GM23248 (cell line): ENCODE measurements around the gene QPCTL. TPM values are rescaled to one million over a fixed set of nuclear protein-coding genes. Genes with fewer than 3 reads are reported as not detected.

ENCODE experiments used
- DNase-seq: peaks from one replicate; pipeline ENCODE4 v3.0.0-alpha.2; 2015
- H2AFZ ChIP-seq: fragments of 200-600 bp; sonication (generic); 2 replicates; pipeline ENCODE4 v1.6.1; 2016; ENCODE audit warnings: antibody characterized with exemption
- H3F3A ChIP-seq: fragments of 200-600 bp; sonication (generic); 2 replicates; pipeline ENCODE4 v1.6.1; 2016; ENCODE audit warnings: mild to moderate bottlenecking, antibody characterized with exemption, mixed run types; ENCODE audit not compliant: insufficient read depth
- H3K27ac ChIP-seq: fragments of 200-600 bp; sonication (generic); 2 replicates; pipeline ENCODE4 v1.5.1; 2016; ENCODE audit warnings: mild to moderate bottlenecking
- H3K27me3 ChIP-seq: fragments of 200-600 bp; sonication (generic); replicated peaks from 2 replicates; pipeline ENCODE4 v1.6.1; 2016; ENCODE audit warnings: mild to moderate bottlenecking; ENCODE audit not compliant: insufficient read depth
- H3K36me3 ChIP-seq: fragments of 200-600 bp; sonication (generic); 2 replicates; pipeline ENCODE4 v1.6.1; 2016; ENCODE audit warnings: low read depth, mild to moderate bottlenecking
- H3K4me1 ChIP-seq: fragments of 200-600 bp; sonication (generic); 2 replicates; pipeline ENCODE4 v1.6.1; 2016; ENCODE audit warnings: mild to moderate bottlenecking; ENCODE audit not compliant: insufficient read depth
- H3K4me2 ChIP-seq: fragments of 200-600 bp; sonication (generic); one replicate; pipeline ENCODE4 v1.6.1; 2016; ENCODE audit warnings: mild to moderate bottlenecking; ENCODE audit not compliant: unreplicated experiment
- H3K4me3 ChIP-seq: fragments of 200-600 bp; sonication (generic); 2 replicates; pipeline ENCODE4 v1.5.1; 2016; ENCODE audit warnings: mild to moderate bottlenecking
- H3K79me2 ChIP-seq: fragments of 200-600 bp; sonication (generic); 2 replicates; pipeline ENCODE4 v1.6.1; 2016; ENCODE audit warnings: mild to moderate bottlenecking; ENCODE audit not compliant: insufficient read depth
- H3K9ac ChIP-seq: fragments of 200-600 bp; sonication (generic); 2 replicates; pipeline ENCODE4 v1.6.1; 2016; ENCODE audit warnings: mild to moderate bottlenecking
- H3K9me2 ChIP-seq: fragments of 200-600 bp; sonication (generic); 2 replicates; pipeline ENCODE4 v1.6.1; 2016; ENCODE audit warnings: mixed run types, mild to moderate bottlenecking, moderate library complexity; ENCODE audit not compliant: insufficient read depth
- H3K9me3 ChIP-seq: fragments of 200-600 bp; sonication (generic); one replicate; pipeline ENCODE4 v1.6.1; 2017; ENCODE audit warnings: low read depth
- H4K20me1 ChIP-seq: fragments of 200-600 bp; sonication (generic); 2 replicates; pipeline ENCODE4 v1.6.0; 2016; ENCODE audit not compliant: insufficient read depth
- EZH2 ChIP-seq: fragments of 200-600 bp; sonication (generic); IDR thresholded peaks from 2 replicates; pipeline ENCODE4 v1.6.1; 2018; ENCODE audit warnings: antibody characterized with exemption, mild to moderate bottlenecking; ENCODE audit not compliant: insufficient read depth, poor library complexity, severe bottlenecking
- EZH2phosphoT487 ChIP-seq: fragments of 200-600 bp; sonication (generic); IDR thresholded peaks from 2 replicates; pipeline ENCODE4 v1.6.1; 2018; ENCODE audit warnings: antibody characterized with exemption, moderate library complexity, mild to moderate bottlenecking, low read depth; ENCODE audit not compliant: insufficient read depth
- WGBS, 2 experiments: methylation state at CpG; one replicate each; pipeline ENCODE4 v1.1.6; 2015 to 2017; ENCODE audit warnings: low lambda C conversion rate in 2 of 2, low coverage in 1 of 2; ENCODE audit errors: missing lambda C conversion rate in 2 of 2; 5-methylcytosine and 5-hydroxymethylcytosine counted together
- in situ Hi-C: fragments of 300-500 bp; cut with MboI; formaldehyde crosslinking; loops from 2 replicates; pipeline ENCODE4 v1.15.0; 2020
- polyA plus RNA-seq: library from polyadenylated mRNA; unstranded; fragments of >200 nt; fragmentation: Nextera tagmentation; extraction: Ambion mirVana; gene quantifications from 2 replicates; pipeline ENCODE4 v1.2.1, GENCODE V29; 2016
- total RNA-seq: library from RNA; depleted of rRNA; stranded (reverse); fragments of >200 nt; shearing (Covaris generic); gene quantifications from 2 replicates; pipeline ENCODE4 v1.2.3, GENCODE V29; 2014

The QPCTL gene
- total and polyA plus RNA-seq, 2 experiments from 2014 or later, result 7.4 to 13.2 TPM

DNA sequence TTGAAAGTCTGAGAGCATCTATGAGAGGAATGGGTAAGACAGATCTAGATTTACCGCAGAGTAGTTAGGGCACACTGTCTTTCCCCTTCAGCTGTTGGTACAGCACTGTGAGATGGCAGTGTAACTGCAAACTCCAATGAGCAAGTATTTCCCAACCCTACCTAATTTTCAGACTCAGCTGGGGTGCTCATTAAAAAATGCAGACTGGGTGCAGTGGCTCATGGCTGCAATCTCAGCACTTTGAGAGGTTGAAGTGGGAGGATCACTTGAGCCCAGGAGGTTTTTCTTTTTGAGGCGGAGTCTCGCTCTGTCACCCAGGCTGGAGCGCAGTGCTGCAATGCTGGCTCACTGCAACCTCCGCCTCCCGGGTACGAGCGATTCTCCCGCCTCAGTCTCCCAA, 12.6 kb downstream of the QPCTL start:
- WGBS, 2 experiments, result 93 to 95% methylated on average over 9 of the region's 9 CpGs
- Histone ChIP-seq H3F3A (peaks cover 13% of the 10 kb centered on the region; the same call in 1 of the 2 replicates), H4K20me1 (no peaks in the 10 kb centered on the region), H3K4me2 (no peak overlapping the region), H3K27me3 (no peaks in the 10 kb centered on the region), H3K79me2 (peaks cover 10% of the 10 kb centered on the region; the same call in 1 of the 2 replicates), H3K27ac (no peak overlapping the region), H3K9ac (no peak overlapping the region), H3K4me1 (peaks cover 9% of the 10 kb centered on the region; the same call in 1 of the 2 replicates), H3K9me2 (no peaks in the 10 kb centered on the region), H3K9me3 (no peaks in the 10 kb centered on the region), H3K4me3 (no peak overlapping the region), H2AFZ (no peak overlapping the region), H3K36me3 (no peaks in the 10 kb centered on the region)
- in situ Hi-C loops, result no loop called here
- TF ChIP-seq EZH2, result no peak
- no peak for TF ChIP-seq EZH2phosphoT487
- DNase-seq, result no peak

DNA sequence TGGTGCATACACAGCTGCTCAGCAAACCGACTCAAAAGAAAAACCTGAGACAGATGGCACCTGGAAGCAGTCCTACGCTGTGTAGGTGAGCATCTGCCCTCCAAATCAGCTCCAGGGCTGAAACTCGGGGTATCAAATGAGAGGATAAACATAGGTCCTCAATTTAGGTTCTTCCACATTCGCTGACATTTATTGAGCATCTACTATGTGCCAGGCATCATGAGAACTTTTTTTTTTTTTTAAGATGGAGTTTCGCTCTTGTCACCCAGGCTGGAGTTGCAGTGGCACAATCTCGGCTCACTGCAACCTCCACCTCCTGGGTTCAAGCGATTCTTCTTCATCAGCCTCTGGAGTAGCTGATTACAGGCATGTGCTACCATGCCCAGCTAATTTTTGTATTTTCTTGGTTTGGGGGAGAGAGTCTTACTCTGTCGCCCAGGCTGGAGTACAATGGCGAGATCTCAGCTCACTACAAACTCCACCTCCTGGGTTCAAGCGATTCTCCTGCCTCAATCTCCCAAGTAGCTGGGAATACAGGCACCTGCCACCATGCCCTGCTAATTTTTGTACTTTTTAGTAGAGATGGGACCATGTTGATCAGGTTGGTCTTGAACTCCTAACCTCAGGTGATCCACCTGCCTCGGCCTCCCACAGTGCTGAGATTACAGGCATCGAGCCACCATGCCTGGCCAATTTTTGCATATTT, 13.4 kb downstream of the QPCTL start:
- Histone ChIP-seq H3K79me2 (peaks cover 17% of the 10 kb centered on the region), H3K27me3 (no peaks in the 10 kb centered on the region), H3K36me3 (no peaks in the 10 kb centered on the region), H4K20me1 (no peaks in the 10 kb centered on the region), H3K4me2 (no peak overlapping the region), H3K4me1 (peaks cover 9% of the 10 kb centered on the region; the same call in 1 of the 2 replicates), H3K9me3 (no peaks in the 10 kb centered on the region), H3K9me2 (no peaks in the 10 kb centered on the region), H3K4me3 (no peak overlapping the region), H3K9ac (no peak overlapping the region), H3F3A (peaks cover 13% of the 10 kb centered on the region; the same call in 1 of the 2 replicates), H3K27ac (no peak overlapping the region), H2AFZ (no peak overlapping the region)
- TF ChIP-seq EZH2, result no peak
- 82 to 85% methylated on average over 12 of the region's 12 CpGs for WGBS, 2 experiments
- in situ Hi-C loops, result no loop called here
- no peak for DNase-seq

DNA sequence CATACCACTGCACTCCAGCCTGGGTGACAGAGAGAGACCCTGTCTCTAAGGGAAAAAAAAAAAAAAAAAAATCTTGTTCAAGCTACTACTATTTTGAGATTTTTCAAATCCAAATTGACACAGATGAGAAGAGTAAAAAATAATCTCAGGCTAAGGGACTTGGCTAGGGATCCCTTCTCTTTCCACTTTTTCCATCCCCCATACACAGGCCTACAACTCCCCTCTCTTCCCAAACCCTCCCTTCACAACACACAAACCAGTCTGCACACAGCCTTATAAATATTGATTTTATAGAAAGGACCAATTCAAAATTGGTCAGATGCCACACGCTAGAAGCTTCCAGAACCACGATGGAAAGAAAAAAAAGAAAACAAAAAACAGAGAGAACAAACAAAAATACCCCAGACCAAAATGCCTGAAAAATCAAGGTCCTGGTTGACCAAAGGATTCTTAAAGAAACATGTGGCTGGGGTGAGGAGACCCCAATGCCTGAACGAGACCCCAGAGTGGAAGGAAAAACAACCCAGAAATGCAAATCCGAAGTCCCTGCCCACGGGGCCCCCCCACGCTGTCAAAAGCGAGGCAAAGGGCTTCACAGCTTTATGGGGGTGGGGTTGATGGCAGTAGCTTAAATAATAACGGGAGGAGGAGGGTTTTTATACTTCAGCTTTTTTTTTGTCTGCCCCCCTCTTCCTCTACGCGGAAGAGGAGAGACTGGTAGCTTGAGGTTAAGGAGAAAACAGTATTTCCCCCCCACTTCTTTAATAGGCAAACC, 18.1 kb downstream of the QPCTL start:
- H3K79me2 ChIP-seq, result peaks cover 57% of the 10 kb centered on the region
- H2AFZ ChIP-seq, result no peak overlapping the region
- H4K20me1 ChIP-seq, result no peaks in the 10 kb centered on the region
- no peak overlapping the region for H3K9ac ChIP-seq
- no peaks in the 10 kb centered on the region for H3K9me2 ChIP-seq
- no peak overlapping the region for H3K27ac ChIP-seq
- peaks cover 9% of the 10 kb centered on the region; the same call in 1 of the 2 replicates for H3K4me1 ChIP-seq
- no peaks in the 10 kb centered on the region for H3K27me3 ChIP-seq
- H3K36me3 ChIP-seq, result no peaks in the 10 kb centered on the region
- 62 to 68% methylated on average over 10 of the region's 10 CpGs for WGBS, 2 experiments
- in situ Hi-C loops, result no loop called here
- H3K9me3 ChIP-seq, result no peaks in the 10 kb centered on the region
- no peak for DNase-seq
- H3F3A ChIP-seq, result peaks cover 13% of the 10 kb centered on the region; the same call in 1 of the 2 replicates
- H3K4me3 ChIP-seq, result no peak overlapping the region
- no peak for TF ChIP-seq EZH2
- no peak for TF ChIP-seq EZH2phosphoT487
- H3K4me2 ChIP-seq, result no peak overlapping the region

DNA sequence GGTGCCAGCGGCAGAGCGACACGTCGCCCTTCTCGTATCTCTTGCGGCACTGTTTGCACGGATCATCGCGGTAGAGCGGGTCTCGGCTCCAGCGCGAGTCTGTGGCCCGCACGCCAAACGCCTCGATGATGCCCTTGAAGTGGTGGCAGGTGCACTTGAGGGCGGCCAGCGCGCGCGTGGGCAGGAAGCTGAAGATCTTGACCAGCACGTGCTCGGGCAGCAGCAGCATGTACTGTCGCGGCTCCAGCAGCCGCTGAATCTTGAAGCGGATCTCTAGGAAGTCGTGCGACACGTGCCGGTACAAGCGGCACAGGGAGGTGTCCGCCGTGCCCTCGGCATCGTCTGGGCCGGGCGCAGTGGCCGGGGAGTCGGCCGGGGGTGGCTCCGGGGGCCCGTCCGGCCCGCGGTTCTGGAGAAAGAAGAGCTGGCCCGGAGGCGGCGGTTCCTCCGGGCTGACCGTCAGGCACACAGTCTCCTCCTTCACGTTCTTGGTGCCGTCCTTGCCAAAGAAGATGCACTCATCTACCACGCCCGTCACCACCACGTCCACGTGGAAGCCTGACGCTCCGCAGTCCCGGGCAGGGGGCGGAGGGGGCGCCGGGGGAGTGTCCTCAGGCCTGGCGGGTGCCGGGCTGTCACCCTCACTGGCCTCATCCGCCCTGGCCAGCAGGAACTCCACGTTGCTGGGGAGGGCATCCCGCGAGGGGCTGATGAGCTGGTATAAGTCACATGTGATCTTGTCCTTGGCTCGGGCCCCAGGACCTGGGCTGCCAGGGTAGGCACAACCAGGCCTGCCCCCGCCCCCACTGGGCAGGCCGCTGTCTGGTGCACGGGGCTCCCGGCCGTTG, 19.6 kb downstream of the QPCTL start:
- Histone ChIP-seq H3K9ac (no peak overlapping the region), H4K20me1 (no peaks in the 10 kb centered on the region), H3K9me3 (no peaks in the 10 kb centered on the region), H3K9me2 (no peaks in the 10 kb centered on the region), H3K4me1 (peaks cover 14% of the 10 kb centered on the region), H3K27me3 (no peaks in the 10 kb centered on the region), H2AFZ (no peak overlapping the region), H3K79me2 (peaks cover 72% of the 10 kb centered on the region), H3F3A (peaks cover 12% of the 10 kb centered on the region; the same call in 1 of the 2 replicates), H3K27ac (no peak overlapping the region), H3K4me2 (no peak overlapping the region), H3K4me3 (no peak overlapping the region), H3K36me3 (no peaks in the 10 kb centered on the region)
- DNase-seq, result no peak
- TF ChIP-seq EZH2 (no peak), EZH2phosphoT487 (no peak)
- in situ Hi-C loops, result no loop called here
- 92 to 97% methylated on average over 56 to 74 of the region's 76 CpGs for WGBS, 2 experiments
